ENCODE data around the gene EEIG1.
A peak's percentile ranks its signal among the peaks of the same experiment; 100 is the strongest.

Gene EEIG1

DNA sequence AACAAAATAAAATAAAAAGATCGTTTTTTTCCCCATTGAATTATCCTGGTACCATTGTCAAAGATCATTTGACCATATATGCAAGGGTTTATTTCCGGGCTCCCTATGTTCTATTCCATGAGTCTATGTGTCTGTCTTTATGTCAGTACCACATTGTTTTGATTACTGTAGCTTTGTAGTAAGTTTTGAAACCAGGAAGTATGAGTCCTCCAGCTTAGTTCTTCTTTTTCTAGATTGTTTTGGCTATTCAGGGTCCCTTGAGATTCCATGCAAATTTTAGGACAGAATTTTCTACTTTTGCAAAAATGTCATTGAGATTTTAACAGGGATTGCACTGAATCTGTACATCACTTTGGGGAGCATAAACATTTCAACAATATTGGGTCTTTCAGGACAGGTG lies 18.7 kb upstream of the EEIG1 start:
- no peak for DNase-seq

DNA sequence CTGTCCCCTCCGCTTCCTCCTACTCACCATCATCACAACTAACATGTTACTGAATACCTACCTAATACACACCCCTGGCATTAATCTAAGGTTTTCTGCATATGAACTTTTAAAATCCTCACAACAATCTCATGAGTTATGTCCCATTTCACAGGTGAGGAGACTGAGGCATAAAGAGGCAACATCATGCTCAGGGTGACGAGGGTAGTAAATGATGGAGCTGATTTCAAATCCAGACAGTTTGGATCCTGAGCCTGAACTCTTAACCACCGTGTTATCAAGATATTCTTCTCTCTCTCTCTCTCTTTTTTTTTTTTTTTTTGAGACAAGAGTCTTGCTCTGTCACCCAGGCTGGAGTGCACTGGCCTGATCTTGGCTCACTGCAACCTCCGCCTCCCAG lies 12.9 kb upstream of the EEIG1 start:
- DNase-seq: no peak

GRCh38 chr9:127991757-127992274 lies 11.0 kb upstream of the EEIG1 start:
- no peak for DNase-seq

DNA sequence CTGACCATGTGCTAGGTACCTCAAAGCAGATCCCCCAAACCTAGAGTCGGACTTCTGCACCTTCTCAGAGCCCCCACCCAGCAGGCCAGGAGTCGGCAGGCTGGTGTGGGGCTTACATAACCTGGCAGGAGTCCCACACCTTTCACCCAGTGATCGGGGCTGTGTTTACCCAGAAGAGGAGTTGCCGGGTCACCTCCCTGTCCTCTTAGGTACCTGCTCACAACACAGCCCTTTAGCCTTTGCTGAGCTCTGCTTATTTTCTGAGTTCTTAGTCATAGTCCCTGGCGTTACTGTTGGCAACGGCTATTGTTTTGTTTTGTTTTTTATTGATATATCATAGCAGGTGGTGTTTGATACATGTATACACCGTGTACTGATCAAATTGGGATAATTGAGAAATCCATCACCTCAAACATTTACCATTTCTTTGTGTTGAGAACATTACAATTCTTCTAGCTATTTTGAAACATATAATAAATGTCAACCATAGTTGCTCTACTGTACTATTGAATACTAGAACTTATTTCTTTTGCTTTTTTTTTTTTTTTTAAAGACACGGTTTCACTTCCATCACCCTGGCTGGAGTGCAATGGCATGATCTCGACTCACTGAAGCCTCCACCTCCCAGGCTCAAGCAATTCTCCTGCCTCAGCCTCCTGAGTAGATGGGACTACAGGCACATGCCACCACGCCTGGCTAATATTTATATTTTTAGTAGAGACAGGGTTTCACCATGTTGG lies 10.4 kb upstream of the EEIG1 start:
- DNase-seq: no peak

- DNase-seq: no peak
Observed at GRCh38 chr9:127990554-127990953, 9.8 kb upstream of the EEIG1 start.

- no peak for DNase-seq
Observed at GRCh38 chr9:127989094-127989493, 8.3 kb upstream of the EEIG1 start.

DNA sequence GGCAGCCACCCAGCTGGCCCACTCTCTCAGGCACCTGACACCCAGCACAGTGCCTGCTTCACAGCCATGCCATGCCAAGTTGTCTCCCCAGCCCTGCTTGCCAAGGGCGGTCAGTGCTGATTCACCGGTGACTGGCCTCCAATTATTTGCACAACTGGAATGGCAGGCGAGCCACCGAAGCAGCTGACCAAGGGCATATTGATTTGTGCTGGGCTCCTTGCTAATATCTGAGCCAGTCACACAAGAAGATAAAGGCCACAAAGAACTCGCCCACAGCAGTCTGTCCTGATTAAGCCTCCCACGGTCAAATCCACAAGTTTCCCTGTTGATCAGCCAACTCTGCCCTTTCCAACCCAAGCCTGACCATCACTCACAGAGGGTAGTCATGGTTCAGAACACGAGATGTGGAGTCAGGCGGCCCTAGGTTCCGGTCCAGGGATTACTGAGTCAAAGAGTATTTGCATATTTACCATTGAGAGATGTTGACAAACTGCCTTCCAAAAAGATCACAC lies 6.4 kb upstream of the EEIG1 start:
- no peak for DNase-seq

DNA sequence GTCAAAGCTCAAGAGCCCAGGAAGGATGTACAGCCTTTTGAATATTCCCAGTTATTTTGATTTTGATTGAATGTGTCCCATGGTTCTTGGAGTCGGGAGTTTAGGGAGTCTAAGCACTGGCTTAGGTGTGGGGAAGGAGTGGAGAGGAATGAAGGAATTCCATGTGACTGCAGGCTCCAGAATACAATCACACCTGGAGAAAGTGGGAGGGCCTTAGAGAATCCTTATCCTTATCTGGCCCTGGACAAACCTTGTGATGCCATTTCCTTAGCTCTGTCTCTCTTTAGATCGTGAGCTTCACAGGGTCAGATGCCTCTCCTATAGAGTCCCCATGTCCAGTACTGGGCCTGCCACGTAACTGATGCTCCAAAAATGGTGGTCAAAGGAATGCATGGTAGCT lies 4.2 kb upstream of the EEIG1 start:
- DNase-seq: no peak

GRCh38 chr9:127983847-127984289 lies 3.1 kb upstream of the EEIG1 start:
- no peak for DNase-seq

DNA sequence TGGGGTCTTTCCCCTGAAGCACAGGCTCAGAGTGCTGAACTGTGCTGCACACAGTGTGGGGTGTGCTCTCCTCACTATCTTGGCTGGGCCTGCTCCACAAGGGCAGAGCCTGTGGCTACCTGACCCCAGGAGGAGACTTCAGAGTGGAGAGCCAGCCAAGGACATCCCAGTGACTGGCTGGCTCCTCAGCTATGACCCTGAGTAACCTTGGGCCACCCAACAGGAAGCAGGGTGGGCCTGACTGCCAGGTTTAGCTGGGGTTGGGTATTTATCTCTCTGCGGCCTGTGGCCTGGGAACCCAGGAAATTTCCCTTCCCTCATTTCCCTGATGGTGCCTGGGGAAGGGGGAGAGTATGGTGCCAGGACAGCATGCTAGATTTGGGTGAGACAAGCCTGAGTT lies 2.1 kb upstream of the EEIG1 start:
- no peak for DNase-seq

DNA sequence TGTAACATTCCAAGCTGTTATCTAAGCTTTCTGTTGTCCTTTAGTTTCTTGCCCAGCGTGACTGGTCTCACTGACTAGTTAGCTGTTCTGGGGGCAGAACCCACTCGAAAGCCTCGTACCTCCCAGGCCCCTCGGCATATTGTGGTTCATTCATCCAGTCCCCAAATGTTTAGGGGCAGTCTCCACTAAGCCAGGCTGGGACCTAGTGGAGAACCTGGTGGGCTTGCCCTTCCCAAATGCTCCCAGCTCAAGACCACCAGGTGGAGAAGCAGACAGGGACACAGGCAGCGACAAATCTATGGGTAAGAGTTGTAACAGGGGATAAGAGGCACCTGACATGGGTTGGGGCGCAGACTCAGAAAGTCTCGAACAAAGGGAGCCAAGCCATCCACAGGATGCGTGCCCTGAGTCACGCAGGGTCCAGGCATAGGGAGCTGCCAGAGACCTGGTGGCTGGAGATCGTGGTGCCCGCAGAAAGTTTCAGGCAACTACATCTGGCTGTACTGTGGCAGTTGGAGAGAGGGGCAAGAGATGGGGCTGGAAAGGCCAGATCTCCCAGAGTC lies 851 bp upstream of the EEIG1 start:
- DNase-seq: no peak

- peak; percentile 50 for DNase-seq
Observed at GRCh38 chr9:127980060-127980705, 606 bp downstream of the EEIG1 start.

DNA sequence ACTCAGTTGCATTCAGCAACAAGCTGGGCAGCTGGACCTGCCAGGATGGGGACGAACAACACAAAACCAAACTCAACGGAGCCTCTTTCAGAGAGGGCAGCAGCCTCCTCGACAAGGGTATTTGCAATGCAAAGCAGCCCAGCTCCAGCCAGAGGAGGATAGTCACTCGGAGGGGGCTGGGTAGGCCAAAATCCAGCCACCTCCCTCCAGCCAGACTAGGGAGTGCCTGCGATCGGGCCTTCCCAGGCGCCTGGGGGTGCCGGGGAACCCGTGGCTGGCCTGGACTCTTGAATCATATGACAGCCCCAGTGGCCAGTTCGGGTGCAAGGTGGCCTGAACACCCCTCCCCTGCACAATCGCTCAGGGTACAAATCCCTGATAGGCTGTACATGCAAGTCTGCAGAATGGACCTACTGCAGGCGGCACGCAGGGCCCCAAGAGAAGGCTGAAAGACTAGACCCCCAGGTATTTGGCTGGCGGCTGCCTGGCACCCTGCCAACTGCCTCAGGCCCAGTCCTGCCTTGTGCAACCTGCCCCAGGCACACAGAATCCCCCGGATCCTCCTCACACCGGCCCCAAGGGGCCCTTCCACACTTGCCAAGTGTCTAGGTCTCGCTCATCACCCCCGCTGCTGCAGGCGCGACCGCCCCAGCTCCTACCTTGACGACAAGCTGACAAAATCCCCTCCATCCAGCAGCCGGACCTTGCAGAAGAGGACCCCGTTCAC lies 1.3 kb downstream of the EEIG1 start:
- DNase-seq: no peak

DNA sequence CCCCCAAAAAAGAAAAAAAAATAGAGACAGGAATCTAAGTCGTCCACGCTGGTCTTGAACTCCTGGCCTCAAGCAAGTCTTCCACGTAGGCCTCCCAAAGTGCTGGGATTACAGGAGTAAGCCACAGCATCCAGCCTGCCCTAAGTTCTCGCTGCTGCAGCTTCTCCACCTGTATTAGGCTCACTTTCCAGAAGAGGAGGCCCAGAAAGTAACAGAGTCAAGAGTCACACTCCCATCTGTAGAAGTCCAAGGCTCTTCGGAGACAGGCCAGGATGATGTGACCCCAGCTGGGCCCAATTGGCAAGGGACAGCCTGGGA lies 1.8 kb downstream of the EEIG1 start:
- DNase-seq: no peak

- no peak for DNase-seq
Observed at GRCh38 chr9:127977884-127978647, 2.7 kb downstream of the EEIG1 start.

- no peak for DNase-seq
Observed at GRCh38 chr9:127977009-127977883, 3.5 kb downstream of the EEIG1 start.

- DNase-seq: peak; percentile 52
Observed at GRCh38 chr9:127976498-127976897, 4.3 kb downstream of the EEIG1 start.

- DNase-seq: no peak
Observed at GRCh38 chr9:127975376-127976315, 5.1 kb downstream of the EEIG1 start.

DNA sequence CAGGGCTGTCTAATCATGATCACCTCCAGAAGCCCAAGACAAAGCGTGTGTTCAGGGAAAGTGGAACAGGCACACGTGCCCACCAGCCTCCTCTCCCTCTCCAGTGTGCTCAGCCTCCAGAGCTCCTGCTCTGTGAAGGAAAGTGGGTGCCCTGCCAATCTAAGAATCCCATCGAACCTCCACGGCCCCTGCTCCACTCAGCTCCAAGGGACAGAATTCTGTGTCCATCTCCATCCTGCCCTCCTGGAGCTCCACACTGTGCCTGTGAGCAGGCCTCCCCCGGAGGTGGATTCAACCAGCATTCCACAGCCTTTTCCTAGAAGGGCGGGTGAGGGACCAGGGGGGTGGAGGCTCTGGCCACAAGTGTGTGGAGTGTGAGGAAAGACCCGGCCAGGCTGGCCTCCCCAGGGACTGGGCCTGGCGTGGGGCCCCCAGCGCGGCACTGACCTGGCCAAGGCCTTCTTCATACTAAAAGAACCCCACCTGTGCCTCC lies 6.0 kb downstream of the EEIG1 start:
- DNase-seq: no peak

Measured in T-helper 9 cell (primary cell).